Activated CD8-positive, alpha-beta T cell treated with anti-CD3 and anti-CD28 coated beads for 36 hours (primary cell): ENCODE results near the gene RASGRP2. TPM values are rescaled to one million over a fixed set of nuclear protein-coding genes. Genes with fewer than 3 reads are reported as not detected.

Source experiments
- ATAC-seq: fragments of 200-7000 bp; cut with Tn5 transposase; one replicate; pipeline ENCODE4 v1.10.0; 2021; ENCODE audit warnings: mild to moderate bottlenecking, moderate library complexity
- CTCF ChIA-PET: fragments of 350-600 bp; sonication (Branson Sonifier 250); formaldehyde crosslinking; loops from one replicate; lab custom pipeline; 2021; ENCODE audit warnings: antibody characterized with exemption; lab: Charles Lee
- POLR2A ChIA-PET: fragments of 350-600 bp; sonication (Branson Sonifier 250); formaldehyde crosslinking; loops from one replicate; lab custom pipeline; 2021; ENCODE audit warnings: antibody characterized with exemption; lab: Charles Lee
- DNase-seq: peaks from one replicate; pipeline ENCODE4 v3.0.0-alpha.2; 2020
- H3K27ac Mint-ChIP-seq: one replicate; pipeline ENCODE4 v1.8.0; 2021; ENCODE audit warnings: mild to moderate bottlenecking, mixed read lengths
- H3K27me3 Mint-ChIP-seq: one replicate; pipeline ENCODE4 v1.8.0; 2021; ENCODE audit warnings: mixed read lengths
- H3K36me3 Mint-ChIP-seq: one replicate; pipeline ENCODE4 v1.8.0; 2021; ENCODE audit warnings: low read depth, mixed read lengths
- H3K4me1 Mint-ChIP-seq: one replicate; pipeline ENCODE4 v1.8.0; 2021; ENCODE audit warnings: low read depth, mixed read lengths
- H3K4me3 Mint-ChIP-seq: one replicate; pipeline ENCODE4 v1.8.0; 2021; ENCODE audit warnings: mild to moderate bottlenecking, moderate library complexity, mixed read lengths
- H3K9me3 Mint-ChIP-seq: one replicate; pipeline ENCODE4 v1.8.0; 2021; ENCODE audit warnings: mixed read lengths
- intact Hi-C: fragments of 100-400 bp; cut with micrococcal nuclease; formaldehyde crosslinking; loops from one replicate; pipeline ENCODE4 v1.10.0; 2022
- total RNA-seq, 2 experiments: library from RNA; stranded (reverse); gene quantifications; one replicate each; pipeline ENCODE4 v1.2.3, GENCODE V29; 2021
- TF ChIP-seq, protein P1 (sequence below): fragments of 200-600 bp; IDR thresholded peaks from one replicate; pipeline ENCODE4 v1.8.0; 2022; ENCODE audit warnings: antibody characterized with exemption, mild to moderate bottlenecking

Gene RASGRP2
- total RNA-seq, 2 experiments from 2014 or later: 7.8 to 8.2 TPM

DNA sequence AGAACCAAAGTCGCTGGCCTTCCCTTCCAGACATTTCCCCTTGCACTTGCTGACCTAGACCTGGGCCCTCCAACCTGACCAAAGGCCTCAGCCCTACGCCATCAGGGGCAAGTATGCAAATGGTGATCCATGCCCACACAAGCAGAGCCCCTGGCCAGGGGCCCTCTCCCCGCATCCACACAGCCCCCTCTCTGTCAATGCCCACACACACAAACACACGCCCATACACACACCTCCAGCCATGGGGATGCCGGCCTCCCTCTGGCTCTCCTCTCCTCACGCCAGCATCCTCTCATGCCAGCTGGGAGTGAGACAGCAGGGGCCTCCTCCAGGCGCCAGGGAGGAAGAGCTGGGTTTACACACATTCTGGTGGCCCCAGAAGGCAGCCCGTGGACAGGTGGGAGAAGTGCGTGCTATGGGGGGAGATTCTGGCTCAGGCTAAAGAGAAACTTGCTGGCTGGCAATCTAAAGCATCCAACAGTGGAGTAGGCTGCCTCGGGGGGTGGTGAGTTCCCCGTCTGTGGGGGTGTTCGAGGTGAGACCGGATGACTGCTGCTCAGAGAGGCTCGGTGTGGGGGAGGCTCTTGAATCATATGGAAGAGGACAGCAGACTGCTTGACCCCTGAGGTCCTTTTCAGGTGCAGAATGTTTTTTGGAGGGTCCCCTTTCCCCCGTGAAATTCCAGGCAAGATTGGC lies 25.7 kb downstream of the RASGRP2 start:
- ATAC-seq: no peak
- intact Hi-C loops: no loop called here
- POLR2A ChIA-PET: interaction anchor here (0.8 to 1.3 kb wide), 2 partner anchors 14 to 21 kb away, joined by 4 to 9 read pairs; no protein-coding TSS in a partner anchor

GRCh38 chr11:64717268-64717578 lies 26.7 kb downstream of the RASGRP2 start:
- Mint-ChIP-seq H3K36me3 (no peaks in the 10 kb centered on the region), H3K27me3 (peaks cover 48% of the 10 kb centered on the region), H3K27ac (no peak overlapping the region), H3K4me1 (peaks cover 3% of the 10 kb centered on the region), H3K9me3 (no peaks in the 10 kb centered on the region), H3K4me3 (no peak overlapping the region)
- CTCF ChIA-PET: interaction anchor here (0.7 to 1.7 kb wide), 4 partner anchors 21 to 227 kb away, joined by 3 to 10 read pairs (median 3); no protein-coding TSS in a partner anchor
- ATAC-seq (no peak), DNase-seq (no peak)
- POLR2A ChIA-PET: interaction anchor here (0.8 to 1.4 kb wide), 3 partner anchors 13 to 26 kb away, joined by 4 to 9 read pairs (median 4); no protein-coding TSS in a partner anchor
- intact Hi-C loops: no loop called here
- TF ChIP-seq, protein P1, sequence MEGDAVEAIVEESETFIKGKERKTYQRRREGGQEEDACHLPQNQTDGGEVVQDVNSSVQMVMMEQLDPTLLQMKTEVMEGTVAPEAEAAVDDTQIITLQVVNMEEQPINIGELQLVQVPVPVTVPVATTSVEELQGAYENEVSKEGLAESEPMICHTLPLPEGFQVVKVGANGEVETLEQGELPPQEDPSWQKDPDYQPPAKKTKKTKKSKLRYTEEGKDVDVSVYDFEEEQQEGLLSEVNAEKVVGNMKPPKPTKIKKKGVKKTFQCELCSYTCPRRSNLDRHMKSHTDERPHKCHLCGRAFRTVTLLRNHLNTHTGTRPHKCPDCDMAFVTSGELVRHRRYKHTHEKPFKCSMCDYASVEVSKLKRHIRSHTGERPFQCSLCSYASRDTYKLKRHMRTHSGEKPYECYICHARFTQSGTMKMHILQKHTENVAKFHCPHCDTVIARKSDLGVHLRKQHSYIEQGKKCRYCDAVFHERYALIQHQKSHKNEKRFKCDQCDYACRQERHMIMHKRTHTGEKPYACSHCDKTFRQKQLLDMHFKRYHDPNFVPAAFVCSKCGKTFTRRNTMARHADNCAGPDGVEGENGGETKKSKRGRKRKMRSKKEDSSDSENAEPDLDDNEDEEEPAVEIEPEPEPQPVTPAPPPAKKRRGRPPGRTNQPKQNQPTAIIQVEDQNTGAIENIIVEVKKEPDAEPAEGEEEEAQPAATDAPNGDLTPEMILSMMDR: no peak

More for the DNA sequence above, 25.7 kb downstream of the RASGRP2 start:
- no peak overlapping the region for H3K27ac Mint-ChIP-seq
- H3K36me3 Mint-ChIP-seq: no peaks in the 10 kb centered on the region
- CTCF ChIA-PET: interaction anchor here (1.0 to 2.2 kb wide), 5 partner anchors 20 to 269 kb away, joined by 3 to 13 read pairs (median 3); partner anchors contain the start of gene RASGRP2
- H3K9me3 Mint-ChIP-seq: no peaks in the 10 kb centered on the region
- TF ChIP-seq, protein P1: no peak
- peaks cover 48% of the 10 kb centered on the region for H3K27me3 Mint-ChIP-seq
- H3K4me3 Mint-ChIP-seq: no peak overlapping the region
- DNase-seq: no peak
- H3K4me1 Mint-ChIP-seq: no peaks in the 10 kb centered on the region

DNA sequence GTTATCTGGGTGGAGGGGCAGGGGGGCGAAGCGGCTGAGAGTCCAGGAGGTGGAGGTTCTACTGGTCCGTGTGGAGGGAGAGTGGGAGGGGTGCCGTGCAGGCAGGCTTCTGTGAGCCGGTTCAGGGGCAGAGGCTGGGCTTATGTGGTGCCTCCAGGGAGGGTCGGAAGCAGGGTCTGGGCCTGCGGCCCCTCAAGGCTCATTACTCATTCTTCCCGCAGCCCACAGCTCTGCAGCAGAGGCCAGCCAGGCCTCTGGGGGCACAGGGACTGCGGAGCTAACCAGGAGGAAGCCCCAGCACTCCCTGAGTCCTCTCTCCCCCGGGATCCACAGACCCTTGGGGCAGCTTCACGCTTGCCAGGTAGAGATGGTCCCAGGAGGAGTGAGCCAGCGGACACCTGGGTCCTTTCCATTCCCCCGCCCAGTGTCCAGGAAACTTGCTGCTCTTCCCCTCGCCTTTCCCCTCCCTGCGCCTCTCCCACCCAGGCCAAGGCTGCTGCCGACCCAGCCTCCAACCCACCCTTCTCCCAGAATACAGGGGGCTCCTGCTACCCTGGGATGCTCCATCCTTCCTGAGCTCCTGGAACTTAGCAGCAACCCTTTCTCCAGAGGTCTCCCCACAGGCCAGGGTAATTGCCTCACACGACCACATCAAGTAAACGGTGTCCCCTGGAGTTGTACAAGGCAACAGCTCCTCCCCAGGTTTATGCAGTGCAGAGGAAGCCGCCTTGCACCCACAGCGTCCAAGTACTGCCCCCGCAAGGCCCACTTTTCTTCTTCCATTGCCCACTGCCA lies 27.3 kb downstream of the RASGRP2 start:
- H3K4me1 Mint-ChIP-seq: peaks cover 8% of the 10 kb centered on the region
- DNase-seq (no peak), ATAC-seq (no peak)
- ChIA-PET POLR2A (interaction anchor here (1.2 to 1.6 kb wide), 4 partner anchors 9 to 25 kb away, joined by 3 to 9 read pairs (median 4); no protein-coding TSS in a partner anchor), CTCF (interaction anchor here (0.7 to 1.7 kb wide), 3 partner anchors 21 to 28 kb away, joined by 3 to 10 read pairs (median 3); no protein-coding TSS in a partner anchor)
- H3K9me3 Mint-ChIP-seq: no peaks in the 10 kb centered on the region
- H3K4me3 Mint-ChIP-seq: no peak overlapping the region
- H3K27me3 Mint-ChIP-seq: peaks cover 51% of the 10 kb centered on the region
- no peak overlapping the region for H3K27ac Mint-ChIP-seq
- intact Hi-C loops: no loop called here
- H3K36me3 Mint-ChIP-seq: no peaks in the 10 kb centered on the region
- TF ChIP-seq, protein P1: no peak

- peaks cover 52% of the 10 kb centered on the region for H3K27me3 Mint-ChIP-seq
- H3K4me3 Mint-ChIP-seq: no peak overlapping the region
- POLR2A ChIA-PET: interaction anchor here (0.8 to 1.6 kb wide), 4 partner anchors 10 to 29 kb away, joined by 3 to 5 read pairs (median 4); no protein-coding TSS in a partner anchor
- no peaks in the 10 kb centered on the region for H3K9me3 Mint-ChIP-seq
- intact Hi-C loops: no loop called here
- CTCF ChIA-PET: interaction anchor here (1.0 to 1.8 kb wide), 4 partner anchors 26 to 28 kb away, joined by 3 to 10 read pairs (median 4); partner anchors contain the start of gene RASGRP2
- H3K27ac Mint-ChIP-seq: no peak overlapping the region
- H3K36me3 Mint-ChIP-seq: no peaks in the 10 kb centered on the region
- TF ChIP-seq, protein P1: no peak
- peaks cover 12% of the 10 kb centered on the region for H3K4me1 Mint-ChIP-seq
- DNase-seq (no peak), ATAC-seq (no peak)
Observed at GRCh38 chr11:64715756-64716472, 28.0 kb downstream of the RASGRP2 start.
